ENCODE results near the gene ASB18.

ASB18 gene

GRCh38 chr2:236173729-236174607 is 90.2 kb downstream of the ASB18 start:
- Mint-ChIP-seq H3K9me3 (no peaks in the 10 kb centered on the region), H3K27me3 (peaks cover 19% of the 10 kb centered on the region), H3K36me3 (no peaks in the 10 kb centered on the region), H3K4me3 (no peak overlapping the region), H3K27ac (no peak overlapping the region), H3K4me1 (no peaks in the 10 kb centered on the region)
- DNase-seq (ENCODE audit: low spot score in 2 of 2) (no peak), ATAC-seq (ENCODE audit: low read depth) (no peak)

- Mint-ChIP-seq H3K4me3 (no peak overlapping the region), H3K9me3 (no peaks in the 10 kb centered on the region), H3K27ac (no peak overlapping the region), H3K36me3 (no peaks in the 10 kb centered on the region), H3K27me3 (peaks cover 19% of the 10 kb centered on the region), H3K4me1 (no peaks in the 10 kb centered on the region)
- DNase-seq (ENCODE audit: low spot score in 2 of 2) (no peak), ATAC-seq (ENCODE audit: low read depth) (no peak)
Observed at GRCh38 chr2:236173036-236173728, 91.0 kb downstream of the ASB18 start.

GRCh38 chr2:236172255-236173035 is 91.8 kb downstream of the ASB18 start:
- DNase-seq (ENCODE audit: low spot score in 2 of 2) (no peak), ATAC-seq (ENCODE audit: low read depth) (no peak)
- Mint-ChIP-seq H3K27ac (no peak overlapping the region), H3K27me3 (peaks cover 19% of the 10 kb centered on the region), H3K9me3 (no peaks in the 10 kb centered on the region), H3K4me3 (no peak overlapping the region), H3K4me1 (no peaks in the 10 kb centered on the region), H3K36me3 (no peaks in the 10 kb centered on the region)

GRCh38 chr2:236171680-236172254 is 92.4 kb downstream of the ASB18 start:
- Mint-ChIP-seq H3K4me1 (no peaks in the 10 kb centered on the region), H3K27ac (no peak overlapping the region), H3K9me3 (no peaks in the 10 kb centered on the region), H3K27me3 (peaks cover 19% of the 10 kb centered on the region), H3K36me3 (no peaks in the 10 kb centered on the region), H3K4me3 (no peak overlapping the region)
- DNase-seq (ENCODE audit: low spot score in 2 of 2) (no peak), ATAC-seq (ENCODE audit: low read depth) (no peak)

GRCh38 chr2:236171181-236171679 is 93.0 kb downstream of the ASB18 start:
- no peak overlapping the region for H3K27ac Mint-ChIP-seq
- H3K9me3 Mint-ChIP-seq, result no peaks in the 10 kb centered on the region

GRCh38 chr2:236170590-236171165 is 93.5 kb downstream of the ASB18 start:
- Mint-ChIP-seq H3K36me3 (no peaks in the 10 kb centered on the region), H3K27ac (no peak overlapping the region), H3K9me3 (no peaks in the 10 kb centered on the region), H3K4me3 (no peak overlapping the region), H3K27me3 (peaks cover 21% of the 10 kb centered on the region), H3K4me1 (peaks cover 4% of the 10 kb centered on the region)
- DNase-seq (ENCODE audit: low spot score in 2 of 2) (no peak), ATAC-seq (ENCODE audit: low read depth) (no peak)

More at GRCh38 chr2:236171181-236171679, 93.0 kb downstream of the ASB18 start:
- Mint-ChIP-seq H3K4me3 (no peak overlapping the region), H3K27me3 (peaks cover 22% of the 10 kb centered on the region), H3K4me1 (peaks cover 3% of the 10 kb centered on the region), H3K36me3 (no peaks in the 10 kb centered on the region)
- DNase-seq (ENCODE audit: low spot score in 2 of 2) (no peak), ATAC-seq (ENCODE audit: low read depth) (no peak)

- no peak for DNase-seq (ENCODE audit: low spot score in 2 of 2)
- Mint-ChIP-seq H3K27me3 (peaks cover 17% of the 10 kb centered on the region), H3K27ac (no peak overlapping the region), H3K36me3 (no peaks in the 10 kb centered on the region), H3K4me1 (peaks cover 4% of the 10 kb centered on the region), H3K9me3 (no peaks in the 10 kb centered on the region), H3K4me3 (no peak overlapping the region)
- no peak for ATAC-seq (ENCODE audit: low read depth)
Observed at GRCh38 chr2:236169741-236170589, 94.2 kb downstream of the ASB18 start.

GRCh38 chr2:236169151-236169721 is 95.0 kb downstream of the ASB18 start:
- DNase-seq (ENCODE audit: low spot score in 2 of 2) (no peak), ATAC-seq (ENCODE audit: low read depth) (no peak)
- H3K4me1 Mint-ChIP-seq, result peaks cover 4% of the 10 kb centered on the region
- no peaks in the 10 kb centered on the region for H3K9me3 Mint-ChIP-seq
- no peaks in the 10 kb centered on the region for H3K36me3 Mint-ChIP-seq
- no peak overlapping the region for H3K27ac Mint-ChIP-seq
- H3K4me3 Mint-ChIP-seq, result no peak overlapping the region
- peaks cover 12% of the 10 kb centered on the region for H3K27me3 Mint-ChIP-seq

GRCh38 chr2:236168110-236169080 is 95.8 kb downstream of the ASB18 start, which contains the start of gene GBX2:
TSS of gene GBX2 (minus strand) at chr2:236168386. CDS start at chr2:236167971, 415 bp downstream.
- Mint-ChIP-seq H3K36me3 (no peaks in the 10 kb centered on the region), H3K9me3 (no peaks in the 10 kb centered on the region), H3K27me3 (peaks cover 8% of the 10 kb centered on the region), H3K27ac (no peak within 1 kb of the TSS), H3K4me3 (no peak within 1 kb of the TSS), H3K4me1 (peaks cover 4% of the 10 kb centered on the region)
- DNase-seq (ENCODE audit: low spot score in 2 of 2) (no peak), ATAC-seq (ENCODE audit: low read depth) (no peak)

GRCh38 chr2:236167297-236168109 is 96.7 kb downstream of the ASB18 start:
- Mint-ChIP-seq H3K4me1 (peaks cover 4% of the 10 kb centered on the region), H3K27ac (no peak overlapping the region), H3K36me3 (no peaks in the 10 kb centered on the region), H3K9me3 (no peaks in the 10 kb centered on the region), H3K27me3 (peaks cover 8% of the 10 kb centered on the region), H3K4me3 (no peak overlapping the region)
- DNase-seq (ENCODE audit: low spot score in 2 of 2), result no peak
- ATAC-seq (ENCODE audit: low read depth), result no peak

- no peaks in the 10 kb centered on the region for H3K9me3 Mint-ChIP-seq
- no peak for ATAC-seq (ENCODE audit: low read depth)
- DNase-seq (ENCODE audit: low spot score in 2 of 2), result no peak
- H3K27me3 Mint-ChIP-seq, result peaks cover 6% of the 10 kb centered on the region
- H3K4me1 Mint-ChIP-seq, result peaks cover 4% of the 10 kb centered on the region
- no peaks in the 10 kb centered on the region for H3K36me3 Mint-ChIP-seq
- H3K27ac Mint-ChIP-seq, result no peak overlapping the region
- H3K4me3 Mint-ChIP-seq, result no peak overlapping the region
Observed at GRCh38 chr2:236166796-236167296, 97.4 kb downstream of the ASB18 start.

Measured in memory B cell (primary cell).